Subcutaneous adipose tissue (tissue), 1 donor: Measurements from ENCODE around the gene C17orf114.

Source experiments
- CTCF ChIP-seq: fragments of 450-650 bp; IDR thresholded peaks from one replicate; pipeline ENCODE4 v1.5.1; 2016; ENCODE audit warnings: low read depth, mild to moderate bottlenecking, control low read depth, antibody characterized with exemption, moderate library complexity

C17orf114 gene

GRCh38 chr17:4802228-4802627 lies at the start of gene C17orf114:
C17orf114 (minus strand) TSS chr17:4802328.
- no peak for TF ChIP-seq CTCF

- TF ChIP-seq CTCF, result no peak
Observed at GRCh38 chr17:4851084-4851483, 49.0 kb upstream of the C17orf114 start.

- no peak for TF ChIP-seq CTCF
Observed at GRCh38 chr17:4850246-4850645, 48.1 kb upstream of the C17orf114 start.

- TF ChIP-seq CTCF, result no peak
Observed at GRCh38 chr17:4849011-4849536, 46.9 kb upstream of the C17orf114 start.

- no peak for TF ChIP-seq CTCF
Observed at GRCh38 chr17:4846635-4847390, 44.7 kb upstream of the C17orf114 start.

GRCh38 chr17:4845118-4845517 lies 43.0 kb upstream of the C17orf114 start:
- TF ChIP-seq CTCF, result no peak

GRCh38 chr17:4843321-4844000 lies 41.3 kb upstream of the C17orf114 start:
- TF ChIP-seq CTCF, result no peak
